Mesothelial cell of epicardium (in vitro differentiated cells): ENCODE results near the gene UGGT1. TPM values are rescaled to one million over a fixed set of nuclear protein-coding genes. Genes with fewer than 3 reads are reported as not detected.

ENCODE experiments used
- DNase-seq, 2 experiments: peaks; one replicate each; pipeline ENCODE4 v3.0.0; 2021; ENCODE audit warnings: low spot score in 2 of 2; ENCODE audit not compliant: unreplicated experiment in 2 of 2
- H3K27ac Mint-ChIP-seq: 2 replicates; pipeline ENCODE4 v1.8.0; 2021; ENCODE audit warnings: mixed read lengths
- H3K27me3 Mint-ChIP-seq: 2 replicates; pipeline ENCODE4 v1.8.0; 2021; ENCODE audit warnings: low read depth, mixed read lengths
- H3K36me3 Mint-ChIP-seq: 2 replicates; pipeline ENCODE4 v1.8.0; 2021; ENCODE audit warnings: mixed read lengths
- H3K4me1 Mint-ChIP-seq: 2 replicates; pipeline ENCODE4 v1.8.0; 2021; ENCODE audit warnings: mixed read lengths
- H3K4me3 Mint-ChIP-seq: 2 replicates; pipeline ENCODE4 v1.8.0; 2021; ENCODE audit warnings: mild to moderate bottlenecking, moderate library complexity, mixed read lengths
- H3K9me3 Mint-ChIP-seq: 2 replicates; pipeline ENCODE4 v1.8.0; 2021; ENCODE audit warnings: mixed read lengths
- CTCF ChIP-seq: fragments of 200-600 bp; sonication (generic); IDR thresholded peaks from one replicate; pipeline ENCODE4 v1.5.0; 2021; ENCODE audit warnings: antibody characterized with exemption; ENCODE audit not compliant: unreplicated experiment
- total RNA-seq: library from RNA; stranded (reverse); gene quantifications from 3 replicates; pipeline ENCODE4 v1.2.1, GENCODE V29; 2021

The UGGT1 gene
- total RNA-seq, 1 donor from 2014 or later, result 41.8 TPM

DNA sequence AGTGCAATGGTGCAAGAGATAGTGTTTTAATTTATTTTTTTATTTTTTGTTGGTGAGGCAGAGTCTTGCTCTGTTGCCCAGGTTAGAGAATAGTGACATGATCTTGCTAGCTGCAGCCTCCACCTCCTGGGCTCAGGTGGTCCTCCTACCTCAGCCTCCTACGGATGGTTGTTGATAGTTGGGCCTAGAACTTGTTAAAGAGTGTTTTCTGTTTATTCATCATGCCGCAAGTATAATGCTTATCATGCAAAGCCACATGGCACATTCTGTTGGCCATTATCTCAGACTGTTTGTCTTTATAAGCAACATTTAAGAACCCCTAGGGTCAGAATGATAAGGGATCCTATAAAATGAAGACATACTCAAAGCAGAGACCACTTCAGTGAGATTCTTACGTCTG lies 1.7 kb downstream of the UGGT1 start:
- Mint-ChIP-seq H3K4me3 (peak overlapping the region; percentile 34), H3K4me1 (peaks cover 18% of the 10 kb centered on the region), H3K27me3 (no peaks in the 10 kb centered on the region), H3K27ac (no peak overlapping the region), H3K36me3 (peaks cover 4% of the 10 kb centered on the region), H3K9me3 (no peaks in the 10 kb centered on the region)
- no peak for TF ChIP-seq CTCF
- DNase-seq, result no peak

DNA sequence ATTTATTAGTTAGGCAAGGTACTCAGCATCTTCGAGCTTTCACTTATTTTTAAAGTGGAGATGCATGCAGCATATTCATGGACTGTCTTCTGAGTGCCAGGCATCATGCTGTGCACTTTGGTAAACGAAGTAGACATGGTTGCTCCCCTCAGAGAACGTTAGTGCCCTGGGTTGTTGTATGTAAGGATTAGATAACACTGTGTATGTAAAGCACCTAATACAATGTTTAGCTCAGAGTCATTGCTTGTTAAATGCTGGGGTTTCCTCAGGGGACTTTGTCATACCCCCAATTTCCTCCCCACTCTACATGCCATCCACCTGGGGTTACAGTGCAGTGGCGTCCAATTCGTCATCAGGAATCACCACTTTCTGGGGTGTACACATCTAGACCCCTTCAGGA lies 2.8 kb downstream of the UGGT1 start:
- no peak for TF ChIP-seq CTCF
- Mint-ChIP-seq H3K9me3 (no peaks in the 10 kb centered on the region), H3K27ac (no peak overlapping the region), H3K4me3 (no peak overlapping the region), H3K4me1 (peaks cover 18% of the 10 kb centered on the region), H3K36me3 (peaks cover 7% of the 10 kb centered on the region), H3K27me3 (no peaks in the 10 kb centered on the region)
- no peak for DNase-seq

GRCh38 chr2:128095201-128095600 lies 4.2 kb downstream of the UGGT1 start:
- H3K27ac Mint-ChIP-seq, result no peak overlapping the region
- TF ChIP-seq CTCF, result no peak
- DNase-seq, result no peak
- H3K27me3 Mint-ChIP-seq, result no peaks in the 10 kb centered on the region
- peaks cover 14% of the 10 kb centered on the region for H3K4me1 Mint-ChIP-seq
- H3K4me3 Mint-ChIP-seq, result no peak overlapping the region
- peaks cover 7% of the 10 kb centered on the region for H3K36me3 Mint-ChIP-seq
- H3K9me3 Mint-ChIP-seq, result no peaks in the 10 kb centered on the region

- H3K36me3 Mint-ChIP-seq, result peaks cover 12% of the 10 kb centered on the region
- H3K27me3 Mint-ChIP-seq, result no peaks in the 10 kb centered on the region
- DNase-seq, result no peak
Measured at GRCh38 chr2:128103407-128103806, 12.4 kb downstream of the UGGT1 start.

DNA sequence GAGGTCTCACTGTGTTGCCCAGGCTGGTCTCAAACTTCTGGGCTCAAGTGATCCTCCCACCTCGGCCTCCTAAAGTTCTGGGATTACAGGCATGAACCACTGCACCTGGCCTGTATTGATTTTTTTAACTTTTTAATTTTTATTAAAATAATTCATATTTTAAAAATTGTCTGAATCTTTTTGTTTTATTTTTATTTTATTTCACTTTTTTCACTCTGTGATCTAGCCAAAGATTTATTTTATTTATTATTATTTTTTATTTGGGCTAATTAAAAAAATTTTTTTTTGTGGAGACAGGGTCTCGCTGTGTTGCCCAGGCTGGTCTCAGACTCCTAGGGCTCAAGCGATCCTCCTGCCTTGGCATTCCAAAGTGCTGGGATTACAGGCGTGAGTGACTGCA lies 14.1 kb downstream of the UGGT1 start:
- Mint-ChIP-seq H3K27me3 (no peaks in the 10 kb centered on the region), H3K9me3 (no peaks in the 10 kb centered on the region)

More at GRCh38 chr2:128103407-128103806, 12.4 kb downstream of the UGGT1 start:
- H3K4me1 Mint-ChIP-seq, result peaks cover 2% of the 10 kb centered on the region
- no peak for TF ChIP-seq CTCF
- no peak overlapping the region for H3K4me3 Mint-ChIP-seq
- no peaks in the 10 kb centered on the region for H3K9me3 Mint-ChIP-seq
- H3K27ac Mint-ChIP-seq, result no peak overlapping the region

More for the DNA sequence above, 14.1 kb downstream of the UGGT1 start:
- Mint-ChIP-seq H3K4me1 (peaks cover 2% of the 10 kb centered on the region), H3K36me3 (peaks cover 12% of the 10 kb centered on the region), H3K4me3 (no peak overlapping the region), H3K27ac (no peak overlapping the region)
- DNase-seq, result no peak
- no peak for TF ChIP-seq CTCF
